Parathyroid adenoma (tissue), 2 donors: ENCODE data around the gene AFG1L.

Experiments used
- H2AFZ ChIP-seq: fragments of 300-600 bp; sonication (generic); one replicate; pipeline ENCODE4 v1.7.0; 2017; ENCODE audit warnings: antibody characterized with exemption, mild to moderate bottlenecking
- H3K27ac ChIP-seq: fragments of 300-600 bp; sonication (generic); one replicate; pipeline ENCODE4 v1.7.0; 2017
- H3K27me3 ChIP-seq: fragments of 300-600 bp; sonication (generic); one replicate; pipeline ENCODE4 v1.7.0; 2017; ENCODE audit warnings: low read length; ENCODE audit not compliant: control insufficient read depth, insufficient read depth
- H3K36me3 ChIP-seq: fragments of 300-600 bp; sonication (generic); one replicate; pipeline ENCODE4 v1.7.0; 2017; ENCODE audit warnings: low read length; ENCODE audit not compliant: control insufficient read depth, insufficient read depth
- H3K4me1 ChIP-seq: fragments of 300-600 bp; sonication (generic); one replicate; pipeline ENCODE4 v1.7.0; 2017; ENCODE audit warnings: control low read depth
- H3K4me2 ChIP-seq: fragments of 300-600 bp; sonication (generic); one replicate; pipeline ENCODE4 v1.7.0; 2017; ENCODE audit warnings: low read length
- H3K4me3 ChIP-seq: fragments of 300-600 bp; sonication (generic); one replicate; pipeline ENCODE4 v1.7.0; 2017; ENCODE audit warnings: low read depth, low read length
- H3K79me2 ChIP-seq: fragments of 300-600 bp; sonication (generic); one replicate; pipeline ENCODE4 v1.7.0; 2017; ENCODE audit warnings: control low read depth
- H3K9ac ChIP-seq: fragments of 300-600 bp; sonication (generic); one replicate; pipeline ENCODE4 v1.7.0; 2017; ENCODE audit warnings: mild to moderate bottlenecking
- H3K9me3 ChIP-seq: fragments of 300-600 bp; sonication (generic); one replicate; pipeline ENCODE4 v1.7.0; 2017; ENCODE audit warnings: low read length; ENCODE audit not compliant: control insufficient read depth
- CTCF ChIP-seq: fragments of 300-600 bp; sonication (generic); IDR thresholded peaks from one replicate; pipeline ENCODE4 v1.7.0; 2017; ENCODE audit warnings: antibody characterized with exemption, mild to moderate bottlenecking
- donor health status: primary hyperparathyroidism.

The AFG1L gene

GRCh38 chr6:108544606-108545005 lies 249.8 kb downstream of the AFG1L start:
- Histone ChIP-seq H3K9ac (no peak overlapping the region), H3K27me3 (no peaks in the 10 kb centered on the region), H3K9me3 (no peaks in the 10 kb centered on the region), H3K79me2 (no peaks in the 10 kb centered on the region), H2AFZ (no peak overlapping the region), H3K4me3 (no peak overlapping the region), H3K27ac (no peak overlapping the region), H3K36me3 (no peaks in the 10 kb centered on the region), H3K4me2 (no peak overlapping the region), H3K4me1 (no peaks in the 10 kb centered on the region)
- TF ChIP-seq CTCF = no peak

- H3K27me3 ChIP-seq = no peaks in the 10 kb centered on the region
- H3K4me3 ChIP-seq = no peak overlapping the region
- no peak for TF ChIP-seq CTCF
- no peak overlapping the region for H2AFZ ChIP-seq
- no peaks in the 10 kb centered on the region for H3K4me1 ChIP-seq
- no peaks in the 10 kb centered on the region for H3K9me3 ChIP-seq
- H3K27ac ChIP-seq = no peak overlapping the region
- H3K36me3 ChIP-seq = no peaks in the 10 kb centered on the region
- no peak overlapping the region for H3K9ac ChIP-seq
- no peak overlapping the region for H3K4me2 ChIP-seq
- no peaks in the 10 kb centered on the region for H3K79me2 ChIP-seq
Observed at GRCh38 chr6:108546079-108547049, 251.5 kb downstream of the AFG1L start.

GRCh38 chr6:108549241-108549640 lies 254.4 kb downstream of the AFG1L start:
- Histone ChIP-seq H2AFZ (no peak overlapping the region), H3K9me3 (no peaks in the 10 kb centered on the region), H3K4me2 (no peak overlapping the region), H3K9ac (no peak overlapping the region), H3K4me3 (no peak overlapping the region), H3K79me2 (no peaks in the 10 kb centered on the region), H3K27ac (no peak overlapping the region), H3K27me3 (no peaks in the 10 kb centered on the region), H3K36me3 (no peaks in the 10 kb centered on the region), H3K4me1 (no peaks in the 10 kb centered on the region)
- no peak for TF ChIP-seq CTCF

- Histone ChIP-seq H3K36me3 (no peaks in the 10 kb centered on the region), H3K9me3 (no peaks in the 10 kb centered on the region), H3K9ac (no peak overlapping the region), H3K4me2 (no peak overlapping the region), H2AFZ (no peak overlapping the region), H3K27ac (no peak overlapping the region), H3K4me3 (no peak overlapping the region), H3K4me1 (no peaks in the 10 kb centered on the region), H3K27me3 (no peaks in the 10 kb centered on the region), H3K79me2 (no peaks in the 10 kb centered on the region)
- TF ChIP-seq CTCF = no peak
Observed at GRCh38 chr6:108549741-108550140, 254.9 kb downstream of the AFG1L start.

- no peak for TF ChIP-seq CTCF
- no peaks in the 10 kb centered on the region for H3K36me3 ChIP-seq
- H3K27ac ChIP-seq = no peak overlapping the region
- H3K9me3 ChIP-seq = no peaks in the 10 kb centered on the region
- H3K4me3 ChIP-seq = no peak overlapping the region
- H3K4me1 ChIP-seq = no peaks in the 10 kb centered on the region
- no peaks in the 10 kb centered on the region for H3K27me3 ChIP-seq
- H2AFZ ChIP-seq = no peak overlapping the region
- H3K4me2 ChIP-seq = no peak overlapping the region
- H3K9ac ChIP-seq = no peak overlapping the region
- H3K79me2 ChIP-seq = no peaks in the 10 kb centered on the region
Observed at GRCh38 chr6:108550256-108550655, 255.4 kb downstream of the AFG1L start.
